Thymus (tissue), 11 donors: ENCODE measurements around the gene FBXO3. TPM values are rescaled to one million over a fixed set of nuclear protein-coding genes. Genes with fewer than 3 reads are reported as not detected.
A peak's percentile ranks its signal among the peaks of the same experiment; 100 is the strongest.
"Not testable (repeated sequence)": the region's sequence is repeated elsewhere in the genome, so short reads cannot be mapped to it uniquely, and the experiment has no call there.

Source experiments
- DNase-seq, 9 donors: peaks; one replicate each; pipeline ENCODE4 v3.0.0-alpha.2; 2013; ENCODE audit warnings: low spot score in 9 of 9, low read depth in 6 of 9, missing footprints in 1 of 9
- H3K27ac ChIP-seq, 2 donors: one replicate each; pipeline ENCODE4 v1.5.1; 2013; ENCODE audit warnings: control low read depth in 1 of 2, low read depth in 1 of 2, low read length in 1 of 2, mild to moderate bottlenecking in 1 of 2, moderate library complexity in 1 of 2
- H3K27me3 ChIP-seq, 2 donors: one replicate each; pipeline ENCODE4 v1.5.1; 2013; ENCODE audit warnings: low read length in 1 of 2; ENCODE audit not compliant: control insufficient read depth in 2 of 2, insufficient read depth in 1 of 2
- H3K36me3 ChIP-seq, 2 donors: one replicate each; pipeline ENCODE4 v1.5.1; 2013; ENCODE audit warnings: low read length in 1 of 2, mild to moderate bottlenecking in 1 of 2, moderate library complexity in 1 of 2; ENCODE audit not compliant: control insufficient read depth in 2 of 2, insufficient read depth in 2 of 2
- H3K4me1 ChIP-seq, 2 donors: one replicate each; pipeline ENCODE4 v1.5.1; 2013; ENCODE audit warnings: low read length in 2 of 2; ENCODE audit not compliant: control insufficient read depth in 2 of 2, insufficient read depth in 2 of 2
- H3K4me3 ChIP-seq, 2 donors: one replicate each; pipeline ENCODE4 v1.5.1; 2013; ENCODE audit warnings: low read length in 2 of 2, control low read depth in 1 of 2, mild to moderate bottlenecking in 1 of 2
- H3K9me3 ChIP-seq, 2 donors: one replicate each; pipeline ENCODE4 v1.5.1; 2013; ENCODE audit warnings: low read length in 1 of 2, mild to moderate bottlenecking in 1 of 2; ENCODE audit not compliant: control insufficient read depth in 2 of 2, insufficient read depth in 1 of 2
- WGBS: extraction: QIAGEN DNeasy Blood & Tissue Kit; methylation state at CpG from one replicate; pipeline ENCODE4 v1.1.7; 2013; 5-methylcytosine and 5-hydroxymethylcytosine counted together
- polyA plus RNA-seq: library from polyadenylated mRNA; stranded (reverse); fragments of 200-250 nt; gene quantifications from one replicate; pipeline ENCODE4 v1.2.3, GENCODE V29; 2013
- total RNA-seq: library from RNA; stranded (reverse); fragments of 120-200 nt; gene quantifications from one replicate; pipeline ENCODE4 v1.2.4, GENCODE V29; 2013
- donor health status: healthy.

FBXO3 gene
- total and polyA plus RNA-seq, 2 donors = 32.9 to 33.9 TPM

DNA sequence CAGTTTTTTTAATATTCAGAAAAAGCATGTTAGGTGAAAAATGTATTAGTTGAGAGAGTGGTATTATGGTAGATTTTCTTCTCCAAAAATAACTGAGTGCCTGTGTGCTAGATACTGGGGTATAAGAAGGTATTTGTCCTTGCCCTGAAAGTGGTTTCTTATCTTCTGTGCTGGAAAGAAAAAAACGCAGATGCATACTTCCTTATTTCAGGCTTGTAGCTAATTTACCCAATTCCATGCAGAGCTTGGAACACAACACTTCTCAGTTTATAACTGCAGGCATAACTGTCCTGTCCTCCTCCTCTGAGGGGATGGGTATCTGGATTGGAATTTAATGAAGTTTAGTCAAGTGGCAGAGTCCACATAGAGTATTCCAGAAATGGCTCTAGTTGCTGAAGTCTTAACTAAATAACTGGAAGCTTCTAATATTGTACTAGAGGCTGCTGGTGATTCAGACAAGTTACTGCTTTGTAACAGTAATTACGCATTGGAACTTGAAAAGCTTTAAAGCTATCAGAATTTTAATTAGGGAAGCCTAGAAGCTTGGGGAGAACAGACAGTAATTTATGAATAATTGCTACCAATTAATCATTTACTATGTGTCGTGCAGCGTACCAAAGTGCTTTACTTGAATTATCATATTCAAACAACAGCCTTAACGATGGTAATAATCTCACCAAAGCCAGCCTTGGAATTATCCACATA, 61.0 kb downstream of the FBXO3 start:
- Histone ChIP-seq H3K4me3 (no peak overlapping the region), H3K36me3 (peaks cover 34 to 44% of the 10 kb centered on the region in 2 donors), H3K27ac (no peak overlapping the region), H3K4me1 (peaks cover under 1 to 6% of the 10 kb centered on the region in 2 donors), H3K9me3 (no peaks in the 10 kb centered on the region), H3K27me3 (no peaks in the 10 kb centered on the region)
- WGBS = 87% methylated on average over 5 of the region's 5 CpGs
- no peak for DNase-seq

DNA sequence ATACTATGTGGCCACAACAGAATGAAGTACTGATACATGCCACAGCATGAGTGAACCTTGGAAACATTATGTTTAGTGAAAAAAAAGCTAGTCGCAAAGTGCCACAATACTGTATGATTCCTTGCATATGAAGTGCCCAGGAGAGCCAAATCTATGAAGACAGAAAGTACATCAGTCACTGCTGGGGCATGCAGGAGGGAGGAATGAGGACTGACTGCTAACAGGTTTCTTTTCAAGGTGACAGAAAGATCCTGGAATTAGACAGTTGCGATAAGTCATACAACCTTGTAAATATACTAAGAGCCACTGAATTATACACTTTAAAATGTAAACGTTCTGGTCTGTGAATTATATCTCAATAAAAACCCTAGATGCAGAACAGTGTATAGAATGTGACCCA, 61.9 kb downstream of the FBXO3 start:
- Histone ChIP-seq H3K9me3 (no peaks in the 10 kb centered on the region), H3K27me3 (no peaks in the 10 kb centered on the region), H3K4me1 (peaks cover 0 to 6% of the 10 kb centered on the region in 2 donors), H3K36me3 (peaks cover 34 to 47% of the 10 kb centered on the region in 2 donors), H3K4me3 (no peak overlapping the region), H3K27ac (no peak overlapping the region)
- DNase-seq = no peak
- WGBS = 98% methylated on average over 3 of the region's 3 CpGs

DNA sequence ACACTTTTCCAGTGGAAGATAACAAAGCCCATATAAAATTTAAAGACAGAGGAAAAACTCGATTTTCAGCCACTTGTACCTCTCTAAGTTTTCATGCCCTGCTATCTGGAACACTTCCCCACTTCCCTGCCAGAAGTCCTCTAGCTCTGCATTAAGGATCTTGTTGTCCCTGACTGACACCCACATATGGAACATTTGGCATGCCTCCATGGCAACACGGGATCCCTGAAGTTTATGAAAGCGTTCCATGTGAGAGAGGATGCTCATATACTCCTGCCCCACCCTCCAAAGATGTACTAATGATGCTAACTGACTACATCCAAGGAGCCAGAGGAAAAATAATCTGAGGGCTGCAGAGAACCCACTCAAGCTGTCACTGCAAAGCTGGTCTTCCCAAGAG, 64.9 kb downstream of the FBXO3 start:
- no peak for DNase-seq
- Histone ChIP-seq H3K4me1 (no peaks in the 10 kb centered on the region), H3K4me3 (no peak overlapping the region), H3K36me3 (peaks cover 35 to 44% of the 10 kb centered on the region in 2 donors), H3K9me3 (no peaks in the 10 kb centered on the region), H3K27me3 (no peaks in the 10 kb centered on the region), H3K27ac (no peak overlapping the region)
- WGBS = 93% methylated on average over 3 of the region's 3 CpGs

DNA sequence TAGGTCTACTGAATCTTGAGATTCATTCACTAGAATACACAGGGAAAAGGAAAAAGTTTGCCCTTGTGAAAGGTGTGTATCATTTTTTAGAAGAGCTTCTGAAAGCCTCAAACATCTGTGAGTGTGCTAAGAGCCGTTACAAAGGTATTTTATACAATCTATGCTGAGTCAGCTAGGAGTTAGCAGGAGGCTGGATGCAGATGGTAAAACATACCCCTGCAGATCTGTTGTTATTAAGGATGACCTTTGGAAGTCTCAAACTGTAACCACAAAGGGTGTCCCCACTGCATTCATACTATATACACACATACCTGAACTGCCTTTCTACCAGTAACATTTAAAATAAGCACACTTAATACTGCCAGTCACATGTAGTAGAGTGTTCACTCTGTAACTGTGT, 65.3 kb downstream of the FBXO3 start:
- no peaks in the 10 kb centered on the region for H3K27me3 ChIP-seq
- H3K36me3 ChIP-seq = peaks cover 35 to 43% of the 10 kb centered on the region in 2 donors
- no peaks in the 10 kb centered on the region for H3K9me3 ChIP-seq
- H3K4me1 ChIP-seq = no peaks in the 10 kb centered on the region
- H3K4me3 ChIP-seq = no peak overlapping the region
- H3K27ac ChIP-seq = no peak overlapping the region
- DNase-seq = no peak
- WGBS = 92% methylated on average over 1 of the region's 1 CpG

DNA sequence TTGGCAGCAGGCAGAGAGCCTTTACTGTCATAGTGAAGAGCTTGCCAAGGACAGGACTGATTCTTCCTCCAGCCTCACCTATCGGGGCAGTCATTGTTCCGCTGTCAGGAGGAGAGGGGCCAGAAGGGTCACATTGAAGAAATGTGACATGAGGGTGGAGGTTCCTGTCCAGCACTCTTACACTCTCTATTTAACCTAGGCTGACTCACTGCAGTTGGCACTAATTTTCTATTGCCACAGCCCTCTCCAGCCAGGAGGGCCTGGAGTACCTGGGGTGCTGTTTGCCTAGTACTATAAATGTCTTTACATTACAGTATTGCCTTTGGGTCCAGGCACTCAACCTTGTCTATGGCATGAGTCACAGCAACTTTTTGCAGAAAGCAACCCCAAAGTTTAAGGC, 66.5 kb downstream of the FBXO3 start:
- not testable (repeated sequence) for DNase-seq, H3K27me3 ChIP-seq, H3K9me3 ChIP-seq, H3K27ac ChIP-seq, H3K4me3 ChIP-seq, H3K4me1 ChIP-seq
- H3K36me3 ChIP-seq = peaks cover 34 to 35% of the 10 kb centered on the region in 2 donors
- no CpG with 5 or more reads among the region's 2 CpGs for WGBS

DNA sequence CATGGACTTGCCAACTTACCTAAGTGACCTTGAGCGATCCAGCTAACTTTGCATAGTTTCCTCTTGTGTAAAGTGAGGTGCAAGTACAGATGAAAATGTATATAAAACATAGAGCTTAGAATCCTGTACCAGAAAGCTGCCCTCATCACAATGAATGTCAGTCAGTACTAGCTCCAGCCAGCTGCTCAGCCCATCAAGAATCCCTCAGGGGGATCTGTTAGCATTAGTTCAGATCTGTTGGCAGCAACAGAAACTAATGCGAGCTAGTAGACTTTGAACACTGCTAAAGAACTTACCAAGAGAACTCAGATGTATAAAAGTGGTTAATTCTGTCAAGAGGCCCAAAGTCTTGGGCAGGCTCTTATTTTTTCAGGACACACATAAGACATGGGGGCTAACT, 67.4 kb downstream of the FBXO3 start:
- Histone ChIP-seq H3K36me3 (peaks cover 34 to 35% of the 10 kb centered on the region in 2 donors), H3K27ac (no peak overlapping the region), H3K27me3 (no peaks in the 10 kb centered on the region), H3K9me3 (no peaks in the 10 kb centered on the region), H3K4me1 (peaks cover 0 to 3% of the 10 kb centered on the region in 2 donors), H3K4me3 (no peak overlapping the region)
- 97% methylated on average over 2 of the region's 2 CpGs for WGBS
- no peak for DNase-seq

DNA sequence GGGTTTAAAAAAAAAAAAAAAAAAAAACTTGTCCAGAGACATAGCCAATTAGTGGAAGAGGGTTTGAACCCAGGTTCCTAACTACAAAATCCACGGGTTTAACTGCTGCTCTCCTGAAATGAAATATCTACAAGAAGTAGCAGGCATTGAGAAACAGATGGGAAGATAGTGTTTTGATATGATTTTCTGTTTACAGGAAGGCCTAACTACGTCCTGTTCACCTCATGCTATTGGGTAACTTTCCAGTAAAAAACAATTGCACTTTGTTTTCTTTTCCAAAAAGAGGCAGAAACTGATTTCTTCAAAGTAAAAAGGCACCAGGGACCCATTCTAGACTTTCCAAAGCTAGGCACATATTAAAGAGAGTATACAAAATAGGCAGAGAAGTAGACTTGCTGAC, 67.8 kb downstream of the FBXO3 start:
- no peak overlapping the region for H3K4me3 ChIP-seq
- no peaks in the 10 kb centered on the region for H3K9me3 ChIP-seq
- peaks cover 0 to 7% of the 10 kb centered on the region in 2 donors for H3K4me1 ChIP-seq
- no peak overlapping the region for H3K27ac ChIP-seq
- H3K36me3 ChIP-seq = peaks cover 34 to 35% of the 10 kb centered on the region in 2 donors
- WGBS = 90% methylated on average over 2 of the region's 2 CpGs
- no peaks in the 10 kb centered on the region for H3K27me3 ChIP-seq
- no peak for DNase-seq

DNA sequence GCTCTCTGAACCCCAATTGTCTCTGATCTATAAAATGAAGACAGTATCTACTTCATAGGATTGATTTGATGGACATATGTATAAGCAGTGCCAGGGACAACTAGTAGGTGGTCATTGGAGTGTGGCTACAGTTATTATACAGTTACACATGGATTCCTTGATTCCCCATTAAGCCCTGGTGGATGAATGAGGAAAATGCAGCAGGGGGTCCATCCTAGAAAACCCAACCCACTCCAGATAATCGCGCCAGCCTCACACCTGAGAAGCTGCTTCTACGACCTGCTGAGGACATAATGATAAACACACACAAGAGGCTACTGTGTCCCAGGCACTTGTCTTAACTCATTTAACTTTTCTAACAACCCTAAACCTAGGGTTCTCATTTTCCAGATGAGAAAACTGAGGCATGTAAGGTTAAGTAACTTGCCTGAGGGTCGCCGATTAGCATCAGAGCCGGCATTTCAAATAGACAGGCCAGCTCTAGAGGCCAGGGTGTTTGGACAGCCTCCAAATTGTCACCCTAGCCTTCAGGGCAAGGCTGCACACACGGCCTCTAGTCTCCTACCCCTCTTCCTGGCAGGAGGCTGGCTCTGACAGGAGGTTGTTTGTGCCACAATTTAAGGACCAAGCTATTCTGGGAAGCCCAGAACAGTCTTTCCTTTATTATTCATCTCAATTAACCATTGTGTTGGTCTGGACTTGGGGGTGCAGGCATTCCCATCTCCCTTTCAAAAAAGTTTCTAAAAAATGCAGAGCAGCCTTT, 69.9 kb downstream of the FBXO3 start:
- 89% methylated on average over 7 of the region's 7 CpGs for WGBS
- DNase-seq = no peak
- peaks cover 21 to 26% of the 10 kb centered on the region in 2 donors for H3K36me3 ChIP-seq
- H3K27me3 ChIP-seq = peaks cover 0 to 8% of the 10 kb centered on the region in 2 donors
- H3K4me1 ChIP-seq = peaks cover 7 to 19% of the 10 kb centered on the region in 2 donors
- H3K27ac ChIP-seq = no peak overlapping the region
- no peaks in the 10 kb centered on the region for H3K9me3 ChIP-seq
- no peak overlapping the region for H3K4me3 ChIP-seq

DNA sequence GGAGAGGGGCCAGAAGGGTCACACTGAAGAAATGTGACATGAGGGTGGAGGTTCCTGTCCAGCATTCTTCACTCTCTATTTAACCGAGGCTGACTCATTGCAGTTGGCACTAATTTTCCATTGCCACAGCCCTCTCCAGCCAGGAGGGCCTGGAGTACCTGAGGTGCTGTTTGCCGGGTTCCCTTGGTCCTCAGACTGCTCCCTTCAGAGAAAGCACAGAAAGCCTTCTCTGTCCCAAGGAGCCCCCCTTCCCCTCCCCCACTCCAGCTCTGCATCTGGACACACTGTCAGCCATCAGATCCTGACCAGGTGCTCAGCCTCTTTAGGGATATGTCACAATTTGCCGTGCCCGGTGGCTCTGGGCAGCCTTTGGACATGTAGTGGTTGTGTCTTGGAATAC, 70.5 kb downstream of the FBXO3 start:
- Histone ChIP-seq H3K27ac (peak overlapping the region in 1 of 2 donors; percentile 5), H3K9me3 (no peaks in the 10 kb centered on the region), H3K4me3 (no peak overlapping the region), H3K27me3 (peaks cover 0 to 15% of the 10 kb centered on the region in 2 donors), H3K36me3 (peaks cover 15 to 19% of the 10 kb centered on the region in 2 donors), H3K4me1 (peaks cover 7 to 19% of the 10 kb centered on the region in 2 donors)
- 95% methylated on average over 4 of the region's 4 CpGs for WGBS
- DNase-seq = no peak
